ENCODE measurements around the gene ZFYVE21. TPM values are rescaled to one million over a fixed set of nuclear protein-coding genes. Genes with fewer than 3 reads are reported as not detected.

The ZFYVE21 gene
- total RNA-seq, 1 donor from 2014 or later: 40.2 TPM

- no peak for TF ChIP-seq CTCF (IDR thresholded peaks at IDR 0.05; ENCODE audit: unreplicated experiment)
- DNase-seq (ENCODE audit: low spot score in 2 of 2, unreplicated experiment in 2 of 2): no peak
- no peak overlapping the region for H3K27ac Mint-ChIP-seq
- H3K4me3 Mint-ChIP-seq: no peak overlapping the region
- no peaks in the 10 kb centered on the region for H3K27me3 Mint-ChIP-seq (ENCODE audit: low read depth)
- H3K9me3 Mint-ChIP-seq: no peaks in the 10 kb centered on the region
- H3K4me1 Mint-ChIP-seq: peaks cover 19% of the 10 kb centered on the region
- peaks cover 8% of the 10 kb centered on the region for H3K36me3 Mint-ChIP-seq
These were observed 22.1 kb upstream of the ZFYVE21 start for GRCh38 chr14:103693515-103693914.

- no peak for DNase-seq (ENCODE audit: low spot score in 2 of 2, unreplicated experiment in 2 of 2)
- Mint-ChIP-seq H3K36me3 (peaks cover 4% of the 10 kb centered on the region), H3K4me3 (no peak overlapping the region), H3K27ac (no peak overlapping the region), H3K27me3 (ENCODE audit: low read depth) (no peaks in the 10 kb centered on the region), H3K4me1 (peaks cover 19% of the 10 kb centered on the region), H3K9me3 (no peaks in the 10 kb centered on the region)
- no peak for TF ChIP-seq CTCF (IDR thresholded peaks at IDR 0.05; ENCODE audit: unreplicated experiment)
These were observed 21.0 kb upstream of the ZFYVE21 start for GRCh38 chr14:103694572-103695026.

- no peak for DNase-seq (ENCODE audit: low spot score in 2 of 2, unreplicated experiment in 2 of 2)
- no peak for TF ChIP-seq CTCF (IDR thresholded peaks at IDR 0.05; ENCODE audit: unreplicated experiment)
- Mint-ChIP-seq H3K27ac (no peak overlapping the region), H3K27me3 (ENCODE audit: low read depth) (no peaks in the 10 kb centered on the region), H3K9me3 (no peaks in the 10 kb centered on the region), H3K36me3 (peaks cover 3% of the 10 kb centered on the region), H3K4me3 (no peak overlapping the region), H3K4me1 (peaks cover 19% of the 10 kb centered on the region)
These were observed 20.1 kb upstream of the ZFYVE21 start for GRCh38 chr14:103695296-103696069.

- H3K4me3 Mint-ChIP-seq: no peak overlapping the region
- peaks cover 19% of the 10 kb centered on the region for H3K4me1 Mint-ChIP-seq
- no peaks in the 10 kb centered on the region for H3K27me3 Mint-ChIP-seq (ENCODE audit: low read depth)
- no peak for TF ChIP-seq CTCF (IDR thresholded peaks at IDR 0.05; ENCODE audit: unreplicated experiment)
- H3K27ac Mint-ChIP-seq: peak overlapping the region; percentile 86
- H3K9me3 Mint-ChIP-seq: no peaks in the 10 kb centered on the region
- peaks cover 3% of the 10 kb centered on the region for H3K36me3 Mint-ChIP-seq
- no peak for DNase-seq (ENCODE audit: low spot score in 2 of 2, unreplicated experiment in 2 of 2)
These were observed 19.6 kb upstream of the ZFYVE21 start for GRCh38 chr14:103696070-103696402.

GRCh38 chr14:103696466-103697071, 19.0 kb upstream of the ZFYVE21 start:
- H3K36me3 Mint-ChIP-seq: peaks cover 3% of the 10 kb centered on the region
- peak overlapping the region; percentile 86 for H3K27ac Mint-ChIP-seq
- no peak for DNase-seq (ENCODE audit: low spot score in 2 of 2, unreplicated experiment in 2 of 2)
- H3K9me3 Mint-ChIP-seq: no peaks in the 10 kb centered on the region
- H3K27me3 Mint-ChIP-seq (ENCODE audit: low read depth): no peaks in the 10 kb centered on the region
- H3K4me3 Mint-ChIP-seq: no peak overlapping the region
- peaks cover 19% of the 10 kb centered on the region for H3K4me1 Mint-ChIP-seq
- no peak for TF ChIP-seq CTCF (IDR thresholded peaks at IDR 0.05; ENCODE audit: unreplicated experiment)
